Muscle of arm (tissue), 12 donors: ENCODE data around the gene KCTD17. TPM values are rescaled to one million over a fixed set of nuclear protein-coding genes. Genes with fewer than 3 reads are reported as not detected.

ENCODE experiments used
- DNase-seq: peaks from one replicate; pipeline ENCODE4 v3.0.0-alpha.2; 2013
- polyA plus RNA-seq, 12 donors: library from polyadenylated mRNA; unstranded; fragments of 120-200 nt; gene quantifications; one replicate each; pipeline ENCODE4 v1.2.1, GENCODE V29; 2013; ENCODE audit not compliant: insufficient read length in 12 of 12

The KCTD17 gene
- polyA plus RNA-seq, 12 donors, result 11.3 to 31.8 (median 15.1) TPM; not detected in 1

GRCh38 chr22:37019309-37020191 lies 32.0 kb upstream of the KCTD17 start, which contains the start of the genes MPST and TST:
Gene MPST, plus strand, starts transcription at chr22:37019742. Its CDS starts 95 bp downstream, at chr22:37019837.
Gene TST, minus strand, starts transcription at chr22:37019447. Its CDS starts 715 bp downstream, at chr22:37018732.
- DNase-seq, result peak; percentile 76

DNA sequence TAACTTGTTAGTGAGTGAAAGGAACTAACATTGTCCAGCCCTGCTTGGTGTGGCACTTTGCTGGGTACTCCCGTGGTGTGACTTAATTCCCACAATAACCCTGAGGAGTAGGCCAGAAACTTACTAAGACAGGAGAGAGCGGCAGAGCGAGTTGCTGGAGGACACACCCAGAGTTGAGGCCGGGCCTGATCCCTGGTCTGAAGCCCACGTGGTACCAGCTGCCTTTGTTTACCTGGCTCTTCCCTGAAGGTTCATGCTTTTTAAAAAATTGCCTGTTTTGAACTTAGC lies 31.4 kb upstream of the KCTD17 start:
- DNase-seq, result peak; percentile 31

GRCh38 chr22:37021041-37021440 lies 30.5 kb upstream of the KCTD17 start:
- DNase-seq, result no peak

DNA sequence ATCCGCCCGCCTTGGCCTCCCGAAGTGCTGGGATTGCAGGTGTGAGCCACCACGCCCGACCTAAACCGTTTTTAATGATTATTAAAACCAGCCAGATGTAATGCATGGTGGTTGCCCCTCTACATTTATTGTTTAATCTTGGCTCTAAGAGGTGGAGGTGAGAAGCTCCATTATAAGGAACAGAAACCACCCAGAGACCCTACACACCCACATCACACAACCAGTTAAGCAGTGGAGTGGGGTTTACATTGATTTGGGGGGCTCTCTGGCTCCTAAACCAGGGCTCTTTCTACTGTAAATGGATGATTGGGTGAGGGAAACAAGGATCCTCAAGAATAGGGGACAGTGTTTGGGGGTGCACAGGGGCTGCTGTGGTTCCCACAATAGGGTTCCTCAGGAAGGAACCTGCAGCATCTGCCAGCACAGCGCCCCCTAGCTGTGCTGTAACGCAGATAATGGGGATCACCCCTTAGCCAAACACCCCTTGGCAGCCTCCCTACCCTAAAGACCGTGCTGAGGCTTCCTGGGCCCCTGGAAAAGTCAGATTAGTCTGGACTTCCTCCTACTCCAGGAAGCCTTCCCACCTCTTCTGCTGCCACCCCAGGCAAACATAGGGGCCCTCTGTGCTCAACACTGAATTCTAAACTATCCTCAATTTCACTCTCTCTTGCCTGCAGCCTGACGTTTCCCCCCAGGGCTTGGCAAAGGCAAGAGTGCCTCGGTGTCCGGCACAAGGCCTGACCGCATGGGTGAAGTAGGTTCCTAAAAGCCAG lies 29.6 kb upstream of the KCTD17 start:
- peak; percentile 15 for DNase-seq

- DNase-seq, result no peak
These were observed 28.8 kb upstream of the KCTD17 start for GRCh38 chr22:37022483-37023337.

GRCh38 chr22:37023743-37024338 lies 27.7 kb upstream of the KCTD17 start:
- no peak for DNase-seq

DNA sequence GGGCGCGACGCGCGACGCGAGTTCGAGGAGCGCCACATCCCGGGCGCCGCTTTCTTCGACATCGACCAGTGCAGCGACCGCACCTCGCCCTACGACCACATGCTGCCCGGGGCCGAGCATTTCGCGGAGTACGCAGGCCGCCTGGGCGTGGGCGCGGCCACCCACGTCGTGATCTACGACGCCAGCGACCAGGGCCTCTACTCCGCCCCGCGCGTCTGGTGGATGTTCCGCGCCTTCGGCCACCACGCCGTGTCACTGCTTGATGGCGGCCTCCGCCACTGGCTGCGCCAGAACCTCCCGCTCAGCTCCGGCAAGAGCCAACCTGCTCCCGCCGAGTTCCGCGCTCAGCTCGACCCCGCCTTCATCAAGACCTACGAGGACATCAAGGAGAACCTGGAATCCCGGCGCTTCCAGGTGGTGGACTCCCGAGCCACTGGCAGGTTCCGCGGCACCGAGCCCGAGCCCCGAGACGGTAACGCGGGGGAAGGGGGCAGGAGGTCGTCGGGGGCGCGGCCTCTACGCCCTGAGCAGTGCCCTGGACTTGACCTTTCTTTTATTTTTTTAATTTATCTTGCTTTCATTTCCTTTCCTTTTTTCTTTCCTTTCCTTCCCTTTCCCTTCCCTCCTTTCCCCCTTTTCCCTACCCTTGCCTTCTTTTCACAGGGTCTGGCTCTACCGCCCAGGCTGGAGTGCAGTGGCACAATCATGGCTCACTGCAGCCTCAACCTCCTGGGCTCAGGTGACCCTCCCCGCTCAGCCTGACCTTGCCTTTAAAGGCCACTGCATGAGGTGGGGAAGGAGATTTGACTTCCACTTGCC lies 27.0 kb upstream of the KCTD17 start:
- no peak for DNase-seq

- DNase-seq, result no peak
These were observed 26.0 kb upstream of the KCTD17 start for GRCh38 chr22:37025500-37026070.

DNA sequence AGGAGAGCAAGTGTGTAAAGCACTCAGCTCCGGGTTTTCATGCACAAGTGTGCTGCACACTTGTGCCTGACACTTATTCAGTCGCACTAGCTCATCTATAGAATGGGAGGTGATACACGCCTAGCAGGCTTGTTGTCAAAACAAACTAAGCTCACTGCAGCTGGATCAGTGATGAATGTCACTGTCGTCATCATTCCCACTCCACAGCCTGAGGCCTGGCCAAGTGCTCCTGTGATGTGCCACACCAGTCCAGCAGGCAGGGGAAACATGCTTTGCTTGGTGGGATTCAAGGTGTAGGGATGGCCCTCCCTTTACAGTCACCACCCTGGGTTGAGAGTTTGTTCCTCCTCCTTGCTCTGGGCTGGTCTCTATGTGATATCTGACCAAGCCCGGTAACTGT lies 25.2 kb upstream of the KCTD17 start:
- DNase-seq, result no peak

- no peak for DNase-seq
These were observed 24.0 kb upstream of the KCTD17 start for GRCh38 chr22:37027556-37027955.

DNA sequence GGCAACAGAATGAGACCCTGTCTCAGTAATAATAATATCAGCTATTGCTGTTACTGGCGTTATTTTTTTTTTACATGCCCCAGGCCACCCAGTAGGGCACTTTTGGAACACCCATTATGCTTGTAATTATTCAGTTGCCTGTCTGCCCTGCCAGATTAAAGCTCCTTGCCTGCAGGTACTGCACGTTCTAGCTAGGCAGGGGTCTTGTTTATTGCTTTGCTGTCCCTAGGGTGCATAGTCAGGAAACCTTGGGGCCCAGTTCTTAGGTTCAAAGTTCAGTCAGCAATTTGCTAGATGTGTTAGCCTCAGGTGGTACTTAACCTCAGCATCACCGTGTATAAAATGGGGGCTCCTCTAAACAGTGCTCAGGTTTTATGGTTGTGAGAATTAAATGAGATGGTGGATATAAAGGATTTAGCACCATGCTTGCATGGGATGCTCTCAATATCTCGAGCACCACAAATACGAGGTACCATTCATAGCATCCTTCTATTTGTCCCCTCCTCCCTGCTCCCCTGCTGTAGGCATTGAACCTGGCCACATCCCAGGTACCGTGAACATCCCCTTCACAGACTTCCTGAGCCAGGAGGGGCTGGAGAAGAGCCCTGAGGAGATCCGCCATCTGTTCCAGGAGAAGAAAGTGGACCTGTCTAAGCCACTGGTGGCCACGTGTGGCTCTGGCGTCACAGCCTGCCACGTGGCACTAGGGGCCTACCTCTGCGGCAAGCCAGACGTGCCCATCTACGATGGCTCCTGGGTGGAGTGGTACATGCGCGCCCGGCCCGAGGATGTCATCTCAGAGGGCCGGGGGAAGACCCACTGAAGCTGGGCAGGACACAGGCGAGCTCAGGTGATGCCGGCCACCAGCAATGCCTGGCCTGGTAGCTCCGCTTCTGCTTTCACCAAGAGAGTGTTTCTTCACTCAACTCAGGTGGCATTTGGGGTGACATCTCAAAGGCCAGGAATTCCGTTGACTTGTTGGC lies 22.6 kb upstream of the KCTD17 start:
- no peak for DNase-seq

DNA sequence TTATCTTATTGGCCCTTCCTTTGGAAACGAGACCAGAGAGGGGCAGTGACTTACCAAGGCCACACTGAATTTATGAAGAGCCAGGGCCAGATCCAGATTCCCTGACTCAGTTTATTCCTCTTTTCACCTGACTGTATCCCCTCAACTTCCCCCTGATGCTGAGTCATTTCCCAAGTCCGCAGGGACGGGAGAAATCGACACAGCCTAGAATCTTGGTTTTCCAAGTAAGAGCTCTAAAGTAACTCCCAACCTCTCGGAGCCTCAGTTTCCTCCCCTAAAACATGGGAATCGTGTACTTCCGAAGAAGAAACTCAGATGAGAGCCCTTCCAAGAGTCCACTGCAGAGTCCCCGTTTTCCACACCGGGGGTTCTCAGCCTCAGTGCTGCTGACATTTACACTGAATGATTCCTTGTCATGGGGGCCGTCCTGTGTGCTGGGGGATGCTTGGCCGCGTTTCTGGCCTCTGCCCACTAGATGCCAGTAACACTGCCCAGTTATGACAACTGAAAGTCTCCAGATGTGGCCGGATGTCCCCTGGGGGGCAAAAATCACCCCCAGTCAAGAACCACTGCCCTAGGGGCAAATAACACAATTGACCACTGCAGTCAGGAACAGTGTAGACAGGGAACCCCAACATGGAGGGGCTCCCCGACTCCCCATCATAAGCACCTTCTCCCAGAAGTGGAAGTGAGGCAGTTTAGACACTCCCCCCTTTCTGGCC lies 20.8 kb upstream of the KCTD17 start:
- DNase-seq, result no peak

- DNase-seq, result no peak
These were observed 19.4 kb upstream of the KCTD17 start for GRCh38 chr22:37032134-37032534.

DNA sequence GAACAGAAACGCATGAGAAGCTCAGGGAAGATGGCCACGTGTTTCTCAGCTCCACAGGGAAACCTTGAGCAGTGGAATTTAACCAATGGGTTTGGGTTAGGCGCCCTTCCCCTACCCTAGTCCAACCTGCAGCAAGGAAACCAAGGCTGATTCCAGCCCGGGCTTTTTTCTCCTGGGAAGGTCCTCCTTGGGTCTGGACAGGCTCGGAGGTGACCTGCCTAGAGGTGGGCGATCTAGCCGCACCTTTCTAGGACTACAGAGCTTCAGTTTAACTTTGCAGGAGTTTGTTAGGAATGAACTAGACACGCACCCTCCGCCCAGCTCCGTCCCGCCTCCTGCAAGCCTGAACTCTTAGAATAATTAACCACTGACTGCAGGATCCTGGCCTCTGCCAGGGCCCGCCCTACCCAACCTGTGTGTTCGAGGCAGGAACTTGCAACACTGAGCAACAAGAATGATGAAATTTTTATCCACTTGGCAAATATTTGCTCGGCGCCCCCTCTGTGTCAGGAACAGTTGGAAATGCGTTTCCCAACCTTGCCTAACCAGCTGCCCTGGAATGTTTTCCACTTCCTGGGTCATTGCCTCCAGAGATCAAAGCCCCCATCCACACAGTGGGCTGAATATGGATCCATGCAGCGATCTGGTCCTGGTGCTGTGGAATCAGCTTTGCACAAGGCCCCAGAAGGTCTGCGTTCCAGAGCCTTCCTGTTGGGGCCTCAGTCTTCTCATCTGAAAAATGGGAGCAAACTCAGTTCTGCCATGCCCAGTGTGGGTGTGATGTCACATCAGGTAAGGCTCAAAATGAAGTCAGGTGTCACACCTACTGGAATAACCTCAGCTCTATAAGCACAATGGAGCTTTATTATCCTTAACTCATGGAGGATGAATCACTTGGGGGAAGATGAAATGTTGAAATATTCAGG lies 18.7 kb upstream of the KCTD17 start:
- DNase-seq, result no peak

GRCh38 chr22:37033605-37034430 lies 17.7 kb upstream of the KCTD17 start:
- DNase-seq, result no peak

GRCh38 chr22:37036655-37037377 lies 14.7 kb upstream of the KCTD17 start:
- DNase-seq, result no peak
